Liver (tissue), 9 donors: ENCODE measurements around the gene RIMBP2. TPM values are rescaled to one million over a fixed set of nuclear protein-coding genes. Genes with fewer than 3 reads are reported as not detected.

ENCODE experiments used
- DNase-seq: peaks from one replicate; pipeline ENCODE4 v3.0.0-alpha.2; 2017; ENCODE audit warnings: low spot score
- H3K27ac ChIP-seq, 2 donors: one replicate each; pipeline ENCODE4 v1.7.0; 2013; ENCODE audit warnings: inconsistent platforms in 2 of 2, low read length in 2 of 2, control low read depth in 1 of 2, low read depth in 1 of 2, mild to moderate bottlenecking in 1 of 2
- H3K27me3 ChIP-seq, 4 donors: one replicate each; pipeline versions ENCODE4 v1.6.1 to v1.7.0; 2013; ENCODE audit warnings: low read length in 3 of 4, inconsistent platforms in 1 of 4, mild to moderate bottlenecking in 1 of 4, moderate library complexity in 1 of 4; ENCODE audit not compliant: control insufficient read depth in 4 of 4, insufficient read depth in 4 of 4
- H3K36me3 ChIP-seq, 4 donors: one replicate each; pipeline versions ENCODE4 v1.6.1 to v1.7.0; 2013; ENCODE audit warnings: low read length in 3 of 4, mild to moderate bottlenecking in 3 of 4, low read depth in 1 of 4, moderate library complexity in 1 of 4; ENCODE audit not compliant: control insufficient read depth in 4 of 4, insufficient read depth in 3 of 4
- H3K4me1 ChIP-seq, 4 donors: one replicate each; pipeline versions ENCODE4 v1.6.1 to v1.7.0; 2013; ENCODE audit warnings: low read length in 3 of 4, mild to moderate bottlenecking in 3 of 4, moderate library complexity in 1 of 4; ENCODE audit not compliant: control insufficient read depth in 4 of 4, insufficient read depth in 4 of 4
- H3K4me3 ChIP-seq, 3 donors: one replicate each; pipeline versions ENCODE4 v1.6.1 to v1.7.0; 2013; ENCODE audit warnings: low read length in 3 of 3, control low read depth in 1 of 3, low read depth in 1 of 3, mild to moderate bottlenecking in 1 of 3
- H3K9ac ChIP-seq, 2 donors: one replicate each; pipeline ENCODE4 v1.7.0; 2013; ENCODE audit warnings: low read length in 2 of 2, mild to moderate bottlenecking in 2 of 2, moderate library complexity in 2 of 2, control low read depth in 1 of 2, low read depth in 1 of 2
- H3K9me3 ChIP-seq, 4 donors: one replicate each; pipeline versions ENCODE4 v1.6.1 to v1.7.0; 2013; ENCODE audit warnings: low read length in 3 of 4; ENCODE audit not compliant: control insufficient read depth in 4 of 4
- FOXA1 ChIP-seq: IDR thresholded peaks from 2 replicates; pipeline ENCODE4 v1.6.1; 2016; ENCODE audit warnings: antibody characterized with exemption
- FOXA2 ChIP-seq: IDR thresholded peaks from 2 replicates; pipeline ENCODE4 v1.6.1; 2016; ENCODE audit warnings: antibody characterized with exemption
- GABPA ChIP-seq, 2 donors: IDR thresholded peaks in 1 of 2; conservative IDR thresholded peaks in 1 of 2; 2 replicates each; pipeline ENCODE4 v1.6.1; 2016; ENCODE audit warnings: antibody characterized with exemption in 2 of 2, mild to moderate bottlenecking in 1 of 2, moderate library complexity in 1 of 2
- HNF4A ChIP-seq, 2 donors: conservative IDR thresholded peaks; 2 replicates each; pipeline ENCODE4 v1.6.1; 2016; ENCODE audit warnings: antibody characterized with exemption in 2 of 2, mild to moderate bottlenecking in 2 of 2
- HNF4G ChIP-seq: IDR thresholded peaks from 2 replicates; pipeline ENCODE4 v1.6.1; 2016; ENCODE audit warnings: antibody characterized with exemption
- NR2F2 ChIP-seq: IDR thresholded peaks from 2 replicates; pipeline ENCODE4 v1.6.1; 2016; ENCODE audit warnings: antibody characterized with exemption
- RAD21 ChIP-seq, 2 donors: IDR thresholded peaks; 2 replicates each; pipeline ENCODE4 v1.6.1; 2016; ENCODE audit warnings: antibody characterized with exemption in 2 of 2, mild to moderate bottlenecking in 2 of 2
- RXRA ChIP-seq, 2 donors: IDR thresholded peaks; 2 replicates each; pipeline ENCODE4 v1.6.1; 2017 to 2018; ENCODE audit warnings: antibody characterized with exemption in 2 of 2, mild to moderate bottlenecking in 1 of 2
- SP1 ChIP-seq: IDR thresholded peaks from 2 replicates; pipeline ENCODE4 v1.6.1; 2018; ENCODE audit warnings: antibody characterized with exemption, mild to moderate bottlenecking
- TAF1 ChIP-seq: conservative IDR thresholded peaks from 2 replicates; pipeline ENCODE4 v1.6.1; 2016; ENCODE audit warnings: antibody characterized with exemption, mild to moderate bottlenecking
- YY1 ChIP-seq: IDR thresholded peaks from 2 replicates; pipeline ENCODE4 v1.6.1; 2016; ENCODE audit warnings: antibody characterized with exemption, mild to moderate bottlenecking
- WGBS: extraction: QIAGEN DNeasy Blood & Tissue Kit; methylation state at CpG from one replicate; pipeline ENCODE4 v1.1.7; 2013; 5-methylcytosine and 5-hydroxymethylcytosine counted together
- polyA plus RNA-seq, 2 donors: library from polyadenylated mRNA; stranded (reverse) in 1 of 2; unstranded in 1 of 2; fragments of 200-250 nt in 1 of 2; fragments of >200 nt in 1 of 2; fragmentation: Nextera tagmentation in 1 of 2; extraction: Ambion mirVana in 1 of 2; gene quantifications; one replicate each; pipeline versions ENCODE4 v1.2.1 to v1.2.3, GENCODE V29; 2013 to 2015
- total RNA-seq, 2 donors: library from RNA; depleted of rRNA; stranded (reverse); fragments of >200 nt; gene quantifications; one replicate each; pipeline ENCODE4 v1.2.3, GENCODE V29; 2014
- TF ChIP-seq, protein P1 (sequence below): IDR thresholded peaks from 2 replicates; pipeline ENCODE4 v1.6.1; 2016; ENCODE audit warnings: antibody characterized with exemption, mild to moderate bottlenecking
- TF ChIP-seq, protein P2 (sequence below): IDR thresholded peaks from 2 replicates; pipeline ENCODE4 v1.6.1; 2016; ENCODE audit warnings: antibody characterized with exemption
- TF ChIP-seq, protein P3 (sequence below): IDR thresholded peaks from 2 replicates; pipeline ENCODE4 v1.6.1; 2016; ENCODE audit warnings: antibody characterized with exemption
- TF ChIP-seq, protein P4 (sequence below): IDR thresholded peaks from 2 replicates; pipeline ENCODE4 v1.6.1; 2016; ENCODE audit warnings: antibody characterized with exemption
- donor health status: healthy.
- donor health status: healthy.
- donor health status: healthy.
- donor health status: healthy.
- donor health status: healthy.

RIMBP2 gene
- total and polyA plus RNA-seq, 4 donors, result 0.01 to 0.17 (median 0.09) TPM; not detected in 1

DNA sequence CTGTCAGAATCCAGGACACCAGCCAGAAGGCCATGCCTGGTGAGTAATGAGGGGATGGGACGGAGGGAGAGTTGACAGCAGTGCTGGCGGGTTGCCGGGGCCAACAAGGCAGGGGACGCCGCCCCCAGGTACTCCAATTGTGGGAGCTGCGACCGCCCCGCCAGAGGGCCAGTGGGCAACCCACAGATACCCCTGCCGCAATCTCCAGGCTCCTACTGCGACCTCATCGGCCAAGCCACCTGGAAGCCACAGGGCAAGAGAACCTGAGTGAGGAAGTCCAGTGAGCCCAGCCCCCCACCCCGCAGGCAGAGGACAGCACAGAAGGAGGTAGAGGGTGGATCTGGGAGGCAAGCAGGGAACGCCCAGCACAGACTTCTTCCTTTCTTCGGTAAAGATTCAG lies 103.0 kb downstream of the RIMBP2 start:
- no peaks in the 10 kb centered on the region for H3K36me3 ChIP-seq
- no peak for TF ChIP-seq HNF4A (conservative IDR thresholded peaks at IDR 0.05)
- TF ChIP-seq, protein P1, sequence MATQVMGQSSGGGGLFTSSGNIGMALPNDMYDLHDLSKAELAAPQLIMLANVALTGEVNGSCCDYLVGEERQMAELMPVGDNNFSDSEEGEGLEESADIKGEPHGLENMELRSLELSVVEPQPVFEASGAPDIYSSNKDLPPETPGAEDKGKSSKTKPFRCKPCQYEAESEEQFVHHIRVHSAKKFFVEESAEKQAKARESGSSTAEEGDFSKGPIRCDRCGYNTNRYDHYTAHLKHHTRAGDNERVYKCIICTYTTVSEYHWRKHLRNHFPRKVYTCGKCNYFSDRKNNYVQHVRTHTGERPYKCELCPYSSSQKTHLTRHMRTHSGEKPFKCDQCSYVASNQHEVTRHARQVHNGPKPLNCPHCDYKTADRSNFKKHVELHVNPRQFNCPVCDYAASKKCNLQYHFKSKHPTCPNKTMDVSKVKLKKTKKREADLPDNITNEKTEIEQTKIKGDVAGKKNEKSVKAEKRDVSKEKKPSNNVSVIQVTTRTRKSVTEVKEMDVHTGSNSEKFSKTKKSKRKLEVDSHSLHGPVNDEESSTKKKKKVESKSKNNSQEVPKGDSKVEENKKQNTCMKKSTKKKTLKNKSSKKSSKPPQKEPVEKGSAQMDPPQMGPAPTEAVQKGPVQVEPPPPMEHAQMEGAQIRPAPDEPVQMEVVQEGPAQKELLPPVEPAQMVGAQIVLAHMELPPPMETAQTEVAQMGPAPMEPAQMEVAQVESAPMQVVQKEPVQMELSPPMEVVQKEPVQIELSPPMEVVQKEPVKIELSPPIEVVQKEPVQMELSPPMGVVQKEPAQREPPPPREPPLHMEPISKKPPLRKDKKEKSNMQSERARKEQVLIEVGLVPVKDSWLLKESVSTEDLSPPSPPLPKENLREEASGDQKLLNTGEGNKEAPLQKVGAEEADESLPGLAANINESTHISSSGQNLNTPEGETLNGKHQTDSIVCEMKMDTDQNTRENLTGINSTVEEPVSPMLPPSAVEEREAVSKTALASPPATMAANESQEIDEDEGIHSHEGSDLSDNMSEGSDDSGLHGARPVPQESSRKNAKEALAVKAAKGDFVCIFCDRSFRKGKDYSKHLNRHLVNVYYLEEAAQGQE, result no peak
- TF ChIP-seq, protein P2, sequence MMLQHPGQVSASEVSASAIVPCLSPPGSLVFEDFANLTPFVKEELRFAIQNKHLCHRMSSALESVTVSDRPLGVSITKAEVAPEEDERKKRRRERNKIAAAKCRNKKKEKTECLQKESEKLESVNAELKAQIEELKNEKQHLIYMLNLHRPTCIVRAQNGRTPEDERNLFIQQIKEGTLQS, result no peak
- no peak for TF ChIP-seq YY1
- no peak for TF ChIP-seq GABPA (IDR thresholded peaks at IDR 0.05 in 1 of 2, conservative IDR thresholded peaks at IDR 0.05 in 1 of 2)
- TF ChIP-seq, protein P3, sequence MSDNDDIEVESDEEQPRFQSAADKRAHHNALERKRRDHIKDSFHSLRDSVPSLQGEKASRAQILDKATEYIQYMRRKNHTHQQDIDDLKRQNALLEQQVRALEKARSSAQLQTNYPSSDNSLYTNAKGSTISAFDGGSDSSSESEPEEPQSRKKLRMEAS, result no peak
- TF ChIP-seq HNF4G, result no peak
- no peak for TF ChIP-seq NR2F2
- no peak for TF ChIP-seq FOXA1
- no peak for TF ChIP-seq SP1
- no peak for TF ChIP-seq RAD21 (IDR thresholded peaks at IDR 0.05)
- H3K27ac ChIP-seq, result no peak overlapping the region
- no peak for DNase-seq
- no peaks in the 10 kb centered on the region for H3K4me1 ChIP-seq
- no peak overlapping the region for H3K9ac ChIP-seq
- WGBS, result 96% methylated on average over 14 of the region's 14 CpGs
- H3K4me3 ChIP-seq, result no peak overlapping the region
- H3K27me3 ChIP-seq, result no peaks in the 10 kb centered on the region
- H3K9me3 ChIP-seq, result no peaks in the 10 kb centered on the region

DNA sequence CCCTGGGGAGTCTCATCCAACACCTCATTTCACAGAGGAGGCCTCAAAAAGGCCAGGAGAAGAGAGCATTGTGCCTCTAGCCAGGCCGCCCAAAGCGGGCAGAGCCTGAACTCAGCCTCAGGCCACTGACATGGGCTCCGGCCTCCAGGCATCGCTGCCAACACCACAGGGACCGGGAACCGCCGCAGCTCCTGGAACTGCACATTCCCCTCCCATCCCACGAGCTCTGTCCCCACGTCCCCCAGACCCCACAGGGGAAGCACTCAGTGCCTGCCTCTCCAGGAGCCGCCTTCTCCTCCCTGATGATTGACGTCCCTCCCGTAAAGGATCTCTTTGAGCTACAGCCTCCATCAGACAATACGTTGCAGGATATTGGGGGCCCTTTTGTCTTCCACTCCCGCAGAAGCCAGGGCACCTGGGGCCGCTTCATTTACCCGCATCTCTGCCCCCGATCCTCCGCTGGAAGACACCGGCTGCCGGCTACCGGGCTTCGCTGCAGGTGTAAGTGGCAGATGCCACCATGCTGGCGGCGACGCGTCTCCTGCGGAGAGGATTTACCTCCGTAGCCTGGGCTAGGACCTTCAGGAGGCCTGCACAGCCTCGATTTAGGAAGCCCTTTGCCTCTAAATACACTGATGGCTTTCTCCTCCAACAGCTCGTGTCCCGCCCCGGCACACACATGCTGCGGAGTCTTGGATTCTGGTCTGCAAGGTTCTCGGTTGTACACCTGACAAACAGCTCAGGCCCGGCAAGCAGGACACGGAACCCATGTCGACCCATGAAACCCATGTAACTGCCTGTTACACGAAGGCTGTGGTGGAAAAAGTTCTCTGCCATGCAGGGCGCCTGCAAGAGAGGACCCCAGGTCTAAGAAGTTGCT lies 104.8 kb downstream of the RIMBP2 start:
- Histone ChIP-seq H3K27me3 (no peaks in the 10 kb centered on the region), H3K4me3 (no peak overlapping the region), H3K9me3 (no peaks in the 10 kb centered on the region), H3K9ac (no peak overlapping the region), H3K4me1 (no peaks in the 10 kb centered on the region), H3K27ac (no peak overlapping the region), H3K36me3 (no peaks in the 10 kb centered on the region)
- no peak for DNase-seq
- TF ChIP-seq HNF4G (no peak), GABPA (IDR thresholded peaks at IDR 0.05 in 1 of 2, conservative IDR thresholded peaks at IDR 0.05 in 1 of 2) (no peak), FOXA2 (no peak), SP1 (no peak), RAD21 (IDR thresholded peaks at IDR 0.05) (no peak), YY1 (no peak), TAF1 (no peak), RXRA (IDR thresholded peaks at IDR 0.05) (no peak), HNF4A (conservative IDR thresholded peaks at IDR 0.05) (no peak)
- TF ChIP-seq, protein P2, result no peak
- TF ChIP-seq, protein P3, result no peak
- TF ChIP-seq, protein P1, result no peak
- TF ChIP-seq, protein P4, sequence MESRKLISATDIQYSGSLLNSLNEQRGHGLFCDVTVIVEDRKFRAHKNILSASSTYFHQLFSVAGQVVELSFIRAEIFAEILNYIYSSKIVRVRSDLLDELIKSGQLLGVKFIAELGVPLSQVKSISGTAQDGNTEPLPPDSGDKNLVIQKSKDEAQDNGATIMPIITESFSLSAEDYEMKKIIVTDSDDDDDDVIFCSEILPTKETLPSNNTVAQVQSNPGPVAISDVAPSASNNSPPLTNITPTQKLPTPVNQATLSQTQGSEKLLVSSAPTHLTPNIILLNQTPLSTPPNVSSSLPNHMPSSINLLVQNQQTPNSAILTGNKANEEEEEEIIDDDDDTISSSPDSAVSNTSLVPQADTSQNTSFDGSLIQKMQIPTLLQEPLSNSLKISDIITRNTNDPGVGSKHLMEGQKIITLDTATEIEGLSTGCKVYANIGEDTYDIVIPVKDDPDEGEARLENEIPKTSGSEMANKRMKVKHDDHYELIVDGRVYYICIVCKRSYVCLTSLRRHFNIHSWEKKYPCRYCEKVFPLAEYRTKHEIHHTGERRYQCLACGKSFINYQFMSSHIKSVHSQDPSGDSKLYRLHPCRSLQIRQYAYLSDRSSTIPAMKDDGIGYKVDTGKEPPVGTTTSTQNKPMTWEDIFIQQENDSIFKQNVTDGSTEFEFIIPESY, result no peak
- WGBS, result 91% methylated on average over 39 of the region's 39 CpGs
